WI38 (cell line): ENCODE data around the gene FYCO1.

Source experiments
- H3K4me3 ChIP-seq: 2 replicates; pipeline ENCODE4 v1.5.1; 2011; ENCODE audit warnings: low read depth, mild to moderate bottlenecking, control low read depth, low read length
- TF ChIP-seq, protein P1 (sequence below): IDR thresholded peaks from 2 replicates; pipeline ENCODE4 v1.5.1; 2012; ENCODE audit warnings: low read depth, mild to moderate bottlenecking, control low read depth, low read length

FYCO1 gene

DNA sequence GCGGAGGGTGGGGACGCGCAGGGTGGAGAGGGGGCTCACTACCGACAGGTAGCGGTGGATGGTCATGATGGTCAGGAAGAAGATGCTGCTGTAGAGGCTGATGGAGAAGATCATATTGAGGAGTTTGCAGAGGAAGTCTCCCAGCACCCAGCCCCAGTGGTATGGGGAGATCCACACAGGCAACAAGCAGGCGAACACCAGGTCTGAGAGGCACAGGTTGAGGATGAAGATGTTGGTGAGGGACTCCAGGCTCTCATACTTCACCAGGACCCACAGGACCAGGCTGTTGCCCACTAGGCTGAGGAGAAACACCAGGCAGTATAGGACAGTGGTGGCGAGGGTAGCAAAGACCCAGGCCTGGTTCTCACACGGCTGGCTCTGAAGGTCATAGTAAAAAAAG lies 25.9 kb upstream of the FYCO1 start:
- no peak overlapping the region for H3K4me3 ChIP-seq
- TF ChIP-seq, protein P1, sequence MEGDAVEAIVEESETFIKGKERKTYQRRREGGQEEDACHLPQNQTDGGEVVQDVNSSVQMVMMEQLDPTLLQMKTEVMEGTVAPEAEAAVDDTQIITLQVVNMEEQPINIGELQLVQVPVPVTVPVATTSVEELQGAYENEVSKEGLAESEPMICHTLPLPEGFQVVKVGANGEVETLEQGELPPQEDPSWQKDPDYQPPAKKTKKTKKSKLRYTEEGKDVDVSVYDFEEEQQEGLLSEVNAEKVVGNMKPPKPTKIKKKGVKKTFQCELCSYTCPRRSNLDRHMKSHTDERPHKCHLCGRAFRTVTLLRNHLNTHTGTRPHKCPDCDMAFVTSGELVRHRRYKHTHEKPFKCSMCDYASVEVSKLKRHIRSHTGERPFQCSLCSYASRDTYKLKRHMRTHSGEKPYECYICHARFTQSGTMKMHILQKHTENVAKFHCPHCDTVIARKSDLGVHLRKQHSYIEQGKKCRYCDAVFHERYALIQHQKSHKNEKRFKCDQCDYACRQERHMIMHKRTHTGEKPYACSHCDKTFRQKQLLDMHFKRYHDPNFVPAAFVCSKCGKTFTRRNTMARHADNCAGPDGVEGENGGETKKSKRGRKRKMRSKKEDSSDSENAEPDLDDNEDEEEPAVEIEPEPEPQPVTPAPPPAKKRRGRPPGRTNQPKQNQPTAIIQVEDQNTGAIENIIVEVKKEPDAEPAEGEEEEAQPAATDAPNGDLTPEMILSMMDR = no peak

DNA sequence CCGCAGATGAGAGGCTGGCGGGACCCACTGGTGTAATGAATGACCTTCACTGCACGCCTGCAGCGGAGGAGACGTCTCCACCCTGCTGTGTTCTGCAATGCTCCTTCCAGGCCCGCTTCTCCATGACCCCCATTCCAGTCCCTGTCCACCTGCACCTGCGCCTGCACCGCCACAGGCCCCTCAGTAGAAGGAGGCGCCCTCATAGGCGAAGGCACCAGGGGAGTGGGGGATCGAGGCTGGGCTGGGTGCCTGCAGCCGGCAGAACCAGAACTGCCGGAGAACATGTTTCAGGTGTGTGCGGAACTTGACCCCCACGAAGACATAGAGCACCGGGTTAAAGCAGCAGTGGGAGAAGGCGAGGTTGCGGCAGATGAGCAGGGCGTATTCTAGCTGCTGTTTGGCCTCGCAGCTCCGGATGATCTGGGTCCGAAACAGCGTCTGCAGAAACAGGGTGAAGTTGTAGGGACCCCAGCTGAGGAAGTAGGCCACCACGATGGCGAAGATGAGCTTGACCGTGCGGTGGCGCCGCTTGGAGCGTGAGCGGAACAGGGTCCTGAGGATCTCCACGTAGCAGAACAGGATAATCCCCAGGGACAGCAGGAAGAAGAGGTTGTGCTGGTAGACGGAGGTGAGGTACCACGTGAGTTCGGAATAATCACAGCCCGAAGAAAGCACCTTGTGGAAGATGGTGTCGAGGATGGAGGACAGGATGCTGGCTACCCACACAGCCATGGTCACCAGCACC lies 25.3 kb upstream of the FYCO1 start:
- TF ChIP-seq, protein P1 = no peak

DNA sequence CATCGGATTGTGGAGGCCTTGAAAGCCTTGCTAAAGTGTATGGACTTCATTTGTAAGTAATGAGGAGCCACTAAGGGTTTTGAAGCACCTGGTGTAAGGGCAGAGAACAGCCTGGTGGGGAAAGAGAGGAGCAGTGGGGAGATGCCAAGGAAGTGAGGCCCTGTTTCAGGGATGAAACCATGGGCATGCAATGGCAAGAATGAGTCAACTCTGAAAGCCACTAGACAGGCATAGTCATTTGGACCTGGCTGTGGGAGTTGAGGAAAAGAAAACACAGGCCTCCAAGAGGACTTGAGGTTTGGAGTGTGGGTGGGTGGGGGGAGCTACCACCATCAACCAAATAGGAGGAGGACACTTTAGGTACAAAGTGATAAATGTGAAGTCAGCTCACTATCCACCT lies 24.1 kb upstream of the FYCO1 start:
- no peak overlapping the region for H3K4me3 ChIP-seq
- TF ChIP-seq, protein P1 = no peak

More for the DNA sequence above, 25.3 kb upstream of the FYCO1 start:
- no peak overlapping the region for H3K4me3 ChIP-seq

DNA sequence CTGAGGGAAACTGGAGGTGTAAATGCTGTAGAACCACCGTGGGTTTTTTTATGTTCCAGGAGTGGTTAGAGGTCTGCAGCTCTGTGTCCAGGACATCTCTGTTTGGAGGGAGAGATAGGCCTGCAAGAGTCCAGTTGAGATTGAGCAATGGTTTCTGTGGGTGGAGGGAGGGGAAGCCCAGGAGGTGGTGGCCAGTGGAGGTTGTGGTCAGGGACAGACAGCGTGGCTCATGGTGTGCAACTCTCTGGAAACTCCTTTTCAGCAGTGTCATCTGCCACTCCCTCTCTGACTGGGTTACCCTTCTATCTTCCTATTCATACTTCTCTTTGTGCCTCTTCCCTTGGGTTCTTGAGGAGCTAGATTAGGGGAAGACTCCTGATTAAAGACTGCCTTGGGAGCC lies 22.1 kb upstream of the FYCO1 start:
- TF ChIP-seq, protein P1 = no peak
- H3K4me3 ChIP-seq = no peak overlapping the region

DNA sequence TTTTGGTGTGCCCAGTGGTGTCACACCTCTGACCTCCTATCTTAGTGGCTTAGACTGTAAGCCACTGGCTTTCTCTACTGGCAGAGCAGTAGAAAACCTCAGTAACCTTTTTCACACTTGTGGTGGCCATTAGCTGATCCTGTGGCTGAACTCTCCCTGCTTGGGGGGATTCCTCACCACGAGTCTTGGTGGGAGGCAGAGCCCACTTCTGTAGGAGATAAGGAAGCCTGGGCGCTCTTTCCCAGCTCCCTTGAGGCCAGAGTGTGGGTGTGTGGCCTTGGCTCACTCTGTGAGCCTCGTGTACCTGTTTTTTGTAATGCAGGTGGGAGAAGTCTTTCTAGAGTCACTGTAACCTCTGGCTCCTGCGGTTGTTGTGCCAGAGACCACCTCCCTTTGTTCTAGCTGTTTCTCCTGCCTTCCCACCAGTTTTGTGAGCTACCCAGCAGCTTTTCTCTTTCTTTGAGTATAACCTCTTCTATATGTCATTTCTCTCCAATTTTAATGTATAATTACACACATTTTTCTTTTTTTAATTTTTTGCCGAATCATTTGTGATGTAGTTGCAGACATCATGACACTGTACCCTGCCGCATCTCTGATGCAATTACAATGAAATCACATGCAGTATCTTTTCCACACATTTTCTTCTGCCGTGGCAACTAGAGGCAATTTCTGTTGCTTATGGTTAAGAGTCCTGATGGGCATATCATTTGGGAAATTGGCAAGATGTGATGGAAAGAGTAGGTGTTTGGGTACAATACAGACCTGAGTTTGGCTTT lies 17.9 kb upstream of the FYCO1 start:
- no peak overlapping the region for H3K4me3 ChIP-seq
- TF ChIP-seq, protein P1 = no peak

DNA sequence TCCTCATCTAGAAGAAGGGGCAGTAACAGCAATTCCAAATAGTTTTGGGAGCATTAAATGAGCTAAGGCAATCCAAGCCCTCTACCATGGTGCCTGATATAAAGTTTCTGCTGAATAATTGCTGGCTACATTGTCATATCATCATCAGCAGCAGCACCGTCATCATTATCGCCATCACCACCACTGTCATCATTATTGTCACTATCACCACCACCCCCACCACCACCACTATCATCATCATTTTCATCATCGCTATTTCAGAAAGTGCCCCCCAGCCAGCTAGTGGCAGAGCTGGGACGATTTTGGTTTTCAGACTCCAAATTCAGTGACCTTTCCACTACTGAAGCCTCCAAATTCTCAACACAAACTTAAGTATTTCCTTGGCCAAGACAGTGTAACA lies 16.6 kb upstream of the FYCO1 start:
- no peak overlapping the region for H3K4me3 ChIP-seq
- TF ChIP-seq, protein P1 = no peak

DNA sequence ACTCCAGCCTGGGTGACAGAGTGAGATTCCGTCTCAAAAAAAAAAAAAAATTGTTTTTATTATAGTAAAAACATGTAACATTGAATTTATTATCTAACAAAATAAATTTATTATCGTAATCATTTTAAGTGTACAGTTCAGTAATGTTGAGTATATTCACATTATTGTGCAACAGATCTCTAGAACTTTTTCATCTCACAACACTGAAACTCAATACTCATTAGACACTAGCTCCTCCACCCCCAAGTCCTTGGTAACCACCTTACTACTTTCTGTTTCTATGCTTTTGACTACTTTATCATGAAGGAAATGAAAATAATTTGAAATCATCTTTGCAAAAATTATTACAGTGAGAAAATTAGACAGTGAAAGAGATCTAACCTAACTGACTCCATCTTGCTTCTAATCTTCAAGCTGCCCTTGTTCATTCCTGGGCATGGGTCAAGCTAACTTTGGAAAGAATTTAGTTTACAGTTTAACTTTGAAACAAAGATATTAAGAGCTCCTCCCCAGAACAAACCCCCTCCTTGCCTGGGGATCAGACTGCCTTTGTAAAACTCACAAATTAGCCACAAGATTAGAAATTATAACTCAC lies 15.0 kb upstream of the FYCO1 start:
- TF ChIP-seq, protein P1 = no peak
- H3K4me3 ChIP-seq = no peak overlapping the region
